22Rv1 (cell line): Measurements from ENCODE around the gene ZG16B.

Experiments used
- ZFX ChIP-seq: fragments of 450-650 bp; IDR thresholded peaks from 2 replicates; pipeline ENCODE4 v1.6.1; 2017; ENCODE audit warnings: antibody characterized with exemption, borderline replicate concordance
- TF ChIP-seq, protein P1 (sequence below): fragments of 450-650 bp; IDR thresholded peaks from 2 replicates; pipeline ENCODE4 v1.5.1; 2017; ENCODE audit warnings: mild to moderate bottlenecking

DNA sequence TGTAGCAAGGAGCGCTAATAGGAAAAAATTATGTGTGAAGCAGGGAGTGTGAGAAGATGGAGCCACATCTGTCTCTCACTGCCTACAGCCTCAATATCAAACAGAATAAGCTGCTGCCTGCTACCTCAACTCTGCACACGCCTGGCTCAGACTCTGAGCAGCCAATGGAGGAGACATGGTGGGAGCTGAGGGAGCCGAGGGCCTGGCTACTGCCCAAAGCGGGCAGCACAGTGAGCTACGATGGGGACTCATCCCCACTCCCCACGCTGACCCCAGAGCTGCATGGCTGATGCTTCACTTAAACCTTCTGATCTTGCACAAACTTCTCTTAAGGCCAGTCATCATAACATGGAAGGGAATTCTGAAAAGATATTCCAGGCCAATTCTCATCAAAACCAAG is 41.8 kb downstream of the ZG16B start:
- TF ChIP-seq, protein P1, sequence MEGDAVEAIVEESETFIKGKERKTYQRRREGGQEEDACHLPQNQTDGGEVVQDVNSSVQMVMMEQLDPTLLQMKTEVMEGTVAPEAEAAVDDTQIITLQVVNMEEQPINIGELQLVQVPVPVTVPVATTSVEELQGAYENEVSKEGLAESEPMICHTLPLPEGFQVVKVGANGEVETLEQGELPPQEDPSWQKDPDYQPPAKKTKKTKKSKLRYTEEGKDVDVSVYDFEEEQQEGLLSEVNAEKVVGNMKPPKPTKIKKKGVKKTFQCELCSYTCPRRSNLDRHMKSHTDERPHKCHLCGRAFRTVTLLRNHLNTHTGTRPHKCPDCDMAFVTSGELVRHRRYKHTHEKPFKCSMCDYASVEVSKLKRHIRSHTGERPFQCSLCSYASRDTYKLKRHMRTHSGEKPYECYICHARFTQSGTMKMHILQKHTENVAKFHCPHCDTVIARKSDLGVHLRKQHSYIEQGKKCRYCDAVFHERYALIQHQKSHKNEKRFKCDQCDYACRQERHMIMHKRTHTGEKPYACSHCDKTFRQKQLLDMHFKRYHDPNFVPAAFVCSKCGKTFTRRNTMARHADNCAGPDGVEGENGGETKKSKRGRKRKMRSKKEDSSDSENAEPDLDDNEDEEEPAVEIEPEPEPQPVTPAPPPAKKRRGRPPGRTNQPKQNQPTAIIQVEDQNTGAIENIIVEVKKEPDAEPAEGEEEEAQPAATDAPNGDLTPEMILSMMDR, result no peak
- no peak for TF ChIP-seq ZFX
